ENCODE results near the gene ELMO1.
A peak's percentile ranks its signal among the peaks of the same experiment; 100 is the strongest.

The ELMO1 gene

GRCh38 chr7:37342176-37342687, 106.4 kb downstream of the ELMO1 start:
- no peak for DNase-seq

- no peak for DNase-seq
Observed at GRCh38 chr7:37341033-37341630, 107.5 kb downstream of the ELMO1 start.

- DNase-seq: no peak
Observed at GRCh38 chr7:37338966-37339365, 109.7 kb downstream of the ELMO1 start.

- DNase-seq: no peak
Observed at GRCh38 chr7:37337522-37337921, 111.1 kb downstream of the ELMO1 start.

GRCh38 chr7:37336259-37336658, 112.4 kb downstream of the ELMO1 start:
- peak; percentile 93 for DNase-seq

- DNase-seq: no peak
Observed at GRCh38 chr7:37333075-37333474, 115.6 kb downstream of the ELMO1 start.

GRCh38 chr7:37332243-37333016, 116.2 kb downstream of the ELMO1 start:
- DNase-seq: no peak

- DNase-seq: no peak
Observed at GRCh38 chr7:37330775-37331174, 117.9 kb downstream of the ELMO1 start.

GRCh38 chr7:37329940-37330339, 118.7 kb downstream of the ELMO1 start:
- no peak for DNase-seq

GRCh38 chr7:37327288-37327687, 121.4 kb downstream of the ELMO1 start:
- DNase-seq: no peak

- no peak for DNase-seq
Observed at GRCh38 chr7:37323966-37324365, 124.7 kb downstream of the ELMO1 start.

GRCh38 chr7:37322831-37323230, 125.8 kb downstream of the ELMO1 start:
- DNase-seq: no peak

GRCh38 chr7:37320848-37321468, 127.7 kb downstream of the ELMO1 start:
- peak; percentile 81 for DNase-seq

- peak; percentile 18 for DNase-seq
Observed at GRCh38 chr7:37320140-37320847, 128.4 kb downstream of the ELMO1 start.

GRCh38 chr7:37318541-37318940, 130.1 kb downstream of the ELMO1 start:
- DNase-seq: peak; percentile 19

GRCh38 chr7:37315772-37316715, 132.6 kb downstream of the ELMO1 start:
- peak; percentile 78 for DNase-seq

GRCh38 chr7:37312608-37313007, 136.1 kb downstream of the ELMO1 start:
- no peak for DNase-seq

GRCh38 chr7:37311355-37311754, 137.3 kb downstream of the ELMO1 start:
- DNase-seq: peak; percentile 85

GRCh38 chr7:37310327-37311080, 138.2 kb downstream of the ELMO1 start:
- DNase-seq: peak; percentile 65

GRCh38 chr7:37309493-37309892, 139.2 kb downstream of the ELMO1 start:
- no peak for DNase-seq

- DNase-seq: peak; percentile 25
Observed at GRCh38 chr7:37304921-37305320, 143.7 kb downstream of the ELMO1 start.
